Panc1 (cell line): ENCODE data around the gene ARID5B. TPM values are rescaled to one million over a fixed set of nuclear protein-coding genes. Genes with fewer than 3 reads are reported as not detected.

Experiments used
- ATAC-seq: fragments of 200-7000 bp; cut with Tn5 transposase; 2 replicates; pipeline ENCODE4 v1.9.1; 2020; ENCODE audit warnings: mild to moderate bottlenecking, moderate library complexity
- BruUV-seq: library from RNA; stranded (reverse); fragments of 400-500 nt; replicated peaks from 2 replicates; lab custom pipeline; 2021; lab: Mats Ljungman, UMichigan
- CTCF ChIA-PET: fragments of 300-600 bp; sonication (Branson Sonifier 250); formaldehyde crosslinking; loops from one replicate; lab custom pipeline; 2022; ENCODE audit warnings: antibody characterized with exemption; lab: Charles Lee
- POLR2A ChIA-PET: fragments of 300-600 bp; sonication (Branson Sonifier 250); formaldehyde crosslinking; loops from one replicate; lab custom pipeline; 2022; ENCODE audit warnings: antibody characterized with exemption; lab: Charles Lee
- DNase-seq: peaks from one replicate; pipeline ENCODE4 v3.0.0-alpha.2; 2010; ENCODE audit warnings: low read depth, low spot score
- H3K27ac ChIP-seq: 2 replicates; pipeline ENCODE4 v1.5.1; 2011; ENCODE audit warnings: mild to moderate bottlenecking, low read length, inconsistent platforms
- H3K27me3 ChIP-seq: fragments of 200-500 bp; sonication (Bioruptor generic); 2 replicates; pipeline ENCODE4 v1.6.0; 2014; ENCODE audit warnings: low read length, inconsistent platforms; ENCODE audit not compliant: control insufficient read depth, insufficient read depth
- H3K36me3 ChIP-seq: fragments of 200-500 bp; sonication (Bioruptor generic); 2 replicates; pipeline ENCODE4 v1.5.1; 2014; ENCODE audit warnings: inconsistent platforms, mild to moderate bottlenecking, low read length, moderate library complexity; ENCODE audit not compliant: control insufficient read depth, insufficient read depth
- H3K4me1 ChIP-seq: 2 replicates; pipeline ENCODE4 v1.5.1; 2011; ENCODE audit warnings: inconsistent platforms, mild to moderate bottlenecking, low read length, moderate library complexity; ENCODE audit not compliant: control insufficient read depth, insufficient read depth
- H3K4me3 ChIP-seq, 2 experiments: 2 replicates each; pipeline ENCODE4 v1.5.1; 2011 to 2012; ENCODE audit warnings: low read depth in 2 of 2, low read length in 2 of 2, mild to moderate bottlenecking in 2 of 2, inconsistent platforms in 1 of 2, moderate library complexity in 1 of 2
- H3K9me3 ChIP-seq: fragments of 200-500 bp; sonication (Bioruptor generic); 2 replicates; pipeline ENCODE4 v1.5.1; 2014; ENCODE audit warnings: low read depth, mild to moderate bottlenecking, inconsistent platforms, low read length, moderate library complexity; ENCODE audit not compliant: control insufficient read depth, insufficient read depth
- POLR2AphosphoS5 ChIP-seq: IDR thresholded peaks from 2 replicates; pipeline ENCODE4 v1.6.1; 2012; ENCODE audit warnings: mild to moderate bottlenecking, low read depth, low read length, moderate library complexity
- REST ChIP-seq, 2 experiments: IDR thresholded peaks; 2 replicates each; pipeline ENCODE4 v1.6.1; 2011 to 2012; ENCODE audit warnings: low read depth in 2 of 2, control low read depth in 1 of 2, low read length in 1 of 2, mild to moderate bottlenecking in 1 of 2, moderate library complexity in 1 of 2; ENCODE audit not compliant: insufficient read depth in 1 of 2
- SIN3A ChIP-seq: IDR thresholded peaks from 2 replicates; pipeline ENCODE4 v1.6.1; 2012; ENCODE audit warnings: low read depth, mild to moderate bottlenecking, low read length, moderate library complexity, borderline replicate concordance; ENCODE audit not compliant: insufficient read depth
- TCF7L2 ChIP-seq: IDR thresholded peaks from 2 replicates; pipeline ENCODE4 v1.6.1; 2011; ENCODE audit warnings: mild to moderate bottlenecking, low read depth, low read length, inconsistent platforms
- in situ Hi-C: cut with HindIII; loops from 2 replicates; pipeline ENCODE4 v1.10.0; 2016; ENCODE audit warnings: low sequenced_read_pairs, low pct_unique_long_range_greater_than_20kb
- intact Hi-C: fragments of 100-400 bp; cut with micrococcal nuclease; formaldehyde crosslinking; loops from one replicate; pipeline ENCODE4 v1.10.0; 2022; ENCODE audit not compliant: unreplicated experiment
- total RNA-seq: library from RNA; stranded (reverse); gene quantifications from one replicate; pipeline ENCODE4 v1.2.1, GENCODE V29; 2021; ENCODE audit not compliant: unreplicated experiment
- TF ChIP-seq, protein P1 (sequence below): fragments of 450-650 bp; IDR thresholded peaks from 2 replicates; pipeline ENCODE4 v1.5.1; 2017; ENCODE audit warnings: mild to moderate bottlenecking

ARID5B gene
- total RNA-seq, 1 experiment from 2014 or later, result 22.7 TPM

DNA sequence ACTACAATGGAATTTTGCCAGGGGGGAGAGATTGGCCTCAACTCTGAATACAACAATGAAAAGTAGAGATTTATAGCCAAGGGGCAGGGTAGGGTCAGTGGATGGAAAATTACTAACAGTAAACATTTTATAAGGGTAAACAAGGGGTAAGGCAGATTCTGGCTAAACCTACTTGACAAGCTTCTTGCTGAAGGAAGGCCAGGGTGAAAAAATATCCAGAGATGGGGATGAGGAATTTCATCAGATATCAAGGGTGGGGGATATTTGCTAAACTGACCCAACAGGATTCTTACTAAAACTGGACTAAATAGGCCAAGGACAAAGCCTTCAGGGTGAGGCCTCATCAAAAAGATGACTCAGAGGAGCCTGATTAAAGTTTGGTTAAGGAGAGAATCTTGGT lies 210.8 kb downstream of the ARID5B start:
- ATAC-seq (peak; percentile 25; the same call in 1 of the 2 replicates), DNase-seq (no peak)
- Histone ChIP-seq H3K9me3 (no peaks in the 10 kb centered on the region), H3K27me3 (no peaks in the 10 kb centered on the region), H3K4me1 (peaks cover 9% of the 10 kb centered on the region; the same call in 1 of the 2 replicates), H3K27ac (peak overlapping the region; percentile 68; the same call in 1 of the 2 replicates), H3K36me3 (no peaks in the 10 kb centered on the region), H3K4me3 (no peak overlapping the region)
- intact Hi-C loops, result no loop called here
- TF ChIP-seq REST (IDR thresholded peaks at IDR 0.05; ENCODE audit: insufficient read depth in 1 of 2, low read depth in 2 of 2, low read length in 1 of 2), result no peak
- TF ChIP-seq POLR2AphosphoS5, result no peak
- TF ChIP-seq TCF7L2, result no peak
- TF ChIP-seq SIN3A, result no peak
- TF ChIP-seq, protein P1, sequence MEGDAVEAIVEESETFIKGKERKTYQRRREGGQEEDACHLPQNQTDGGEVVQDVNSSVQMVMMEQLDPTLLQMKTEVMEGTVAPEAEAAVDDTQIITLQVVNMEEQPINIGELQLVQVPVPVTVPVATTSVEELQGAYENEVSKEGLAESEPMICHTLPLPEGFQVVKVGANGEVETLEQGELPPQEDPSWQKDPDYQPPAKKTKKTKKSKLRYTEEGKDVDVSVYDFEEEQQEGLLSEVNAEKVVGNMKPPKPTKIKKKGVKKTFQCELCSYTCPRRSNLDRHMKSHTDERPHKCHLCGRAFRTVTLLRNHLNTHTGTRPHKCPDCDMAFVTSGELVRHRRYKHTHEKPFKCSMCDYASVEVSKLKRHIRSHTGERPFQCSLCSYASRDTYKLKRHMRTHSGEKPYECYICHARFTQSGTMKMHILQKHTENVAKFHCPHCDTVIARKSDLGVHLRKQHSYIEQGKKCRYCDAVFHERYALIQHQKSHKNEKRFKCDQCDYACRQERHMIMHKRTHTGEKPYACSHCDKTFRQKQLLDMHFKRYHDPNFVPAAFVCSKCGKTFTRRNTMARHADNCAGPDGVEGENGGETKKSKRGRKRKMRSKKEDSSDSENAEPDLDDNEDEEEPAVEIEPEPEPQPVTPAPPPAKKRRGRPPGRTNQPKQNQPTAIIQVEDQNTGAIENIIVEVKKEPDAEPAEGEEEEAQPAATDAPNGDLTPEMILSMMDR, result no peak
- BruUV-seq, result no TSS peak
- in situ Hi-C loops, result no loop called here
- ChIA-PET CTCF (no interaction called here), POLR2A (interaction anchor here (0.6 kb wide), 1 partner anchor 54 kb away, joined by 6 read pairs; no protein-coding TSS in a partner anchor)

DNA sequence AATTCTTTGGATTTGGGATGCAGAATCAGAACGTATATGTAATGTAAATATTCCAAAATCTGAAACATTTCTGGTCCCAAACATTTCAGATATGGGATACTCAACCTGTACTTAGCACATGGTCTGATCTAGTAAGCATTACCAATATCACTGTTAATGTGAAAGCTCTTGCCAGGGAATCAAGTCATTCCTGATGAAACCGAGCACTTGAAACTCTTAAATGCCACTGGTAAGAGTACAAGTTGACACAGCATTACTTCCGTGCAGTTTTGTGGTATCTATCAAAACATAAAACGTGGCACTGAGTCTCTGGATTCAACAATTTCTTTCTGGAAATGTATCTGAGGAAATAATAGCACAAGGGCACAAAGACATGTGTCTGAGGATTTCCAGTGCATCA lies 211.5 kb downstream of the ARID5B start:
- no TSS peak for BruUV-seq
- in situ Hi-C loops (no loop called here), intact Hi-C loops (no loop called here)
- H3K4me1 ChIP-seq, result peaks cover 8% of the 10 kb centered on the region; the same call in 1 of the 2 replicates
- no peak for DNase-seq
- no peaks in the 10 kb centered on the region for H3K36me3 ChIP-seq
- no peaks in the 10 kb centered on the region for H3K9me3 ChIP-seq
- TF ChIP-seq, protein P1, result no peak
- no peak for TF ChIP-seq SIN3A
- TF ChIP-seq REST (IDR thresholded peaks at IDR 0.05; ENCODE audit: insufficient read depth in 1 of 2, low read depth in 2 of 2, low read length in 1 of 2), result no peak
- TF ChIP-seq POLR2AphosphoS5, result no peak
- TF ChIP-seq TCF7L2, result no peak
- CTCF ChIA-PET, result no interaction called here
- POLR2A ChIA-PET, result interaction anchor here (0.6 kb wide), 1 partner anchor 53 kb away, joined by 6 read pairs; no protein-coding TSS in a partner anchor
- peak overlapping the region; percentile 68; the same call in 1 of the 2 replicates for H3K27ac ChIP-seq
- no peak overlapping the region for H3K4me3 ChIP-seq
- H3K27me3 ChIP-seq, result no peaks in the 10 kb centered on the region
- no peak for ATAC-seq
